Fibroblast of skin of right quadriceps (primary cell): ENCODE data around the gene ZNF766.
"Not testable (repeated sequence)": the region's sequence is repeated elsewhere in the genome, so short reads cannot be mapped to it uniquely, and the experiment has no call there.

Source experiments
- DNase-seq: peaks from one replicate; pipeline ENCODE4 v3.0.0-alpha.2; 2013

The ZNF766 gene

GRCh38 chr19:52277471-52277870, 8.1 kb downstream of the ZNF766 start:
- DNase-seq, result no peak

GRCh38 chr19:52286256-52286655, 16.9 kb downstream of the ZNF766 start:
- DNase-seq, result no peak

GRCh38 chr19:52291781-52292180, 22.4 kb downstream of the ZNF766 start:
- no peak for DNase-seq

GRCh38 chr19:52292946-52293345, 23.6 kb downstream of the ZNF766 start:
- DNase-seq, result not testable (repeated sequence)

GRCh38 chr19:52296400-52296772, 27.0 kb downstream of the ZNF766 start:
- no peak for DNase-seq

- DNase-seq, result peak; percentile 74
Measured at GRCh38 chr19:52296773-52297600, 27.6 kb downstream of the ZNF766 start, which contains the start of gene ZNF480. Gene ZNF480 (plus strand): TSS chr19:52297169. CDS start chr19:52300413, 3,244 bp downstream.

- DNase-seq, result no peak
Measured at GRCh38 chr19:52297601-52298364, 28.4 kb downstream of the ZNF766 start.

- DNase-seq, result peak; percentile 40
Measured at GRCh38 chr19:52307275-52307674, 37.9 kb downstream of the ZNF766 start.

- DNase-seq, result no peak
Measured at GRCh38 chr19:52322429-52322828, 53.0 kb downstream of the ZNF766 start.

- peak; percentile 9 for DNase-seq
Measured at GRCh38 chr19:52331757-52332156, 62.4 kb downstream of the ZNF766 start.

GRCh38 chr19:52335768-52336116, 66.4 kb downstream of the ZNF766 start:
- DNase-seq, result no peak

GRCh38 chr19:52336117-52336790, 66.9 kb downstream of the ZNF766 start, which contains the start of gene ZNF610:
Gene ZNF610 (plus strand): TSS chr19:52336243. CDS start chr19:52349173, 12,930 bp downstream.
- peak; percentile 85 for DNase-seq

GRCh38 chr19:52336791-52337381, 67.5 kb downstream of the ZNF766 start:
- peak; percentile 10 for DNase-seq

- DNase-seq, result not testable (repeated sequence)
Measured at GRCh38 chr19:52339022-52339421, 69.6 kb downstream of the ZNF766 start.

- no peak for DNase-seq
Measured at GRCh38 chr19:52343548-52343947, 74.2 kb downstream of the ZNF766 start.

GRCh38 chr19:52345162-52345561, 75.8 kb downstream of the ZNF766 start:
- DNase-seq, result no peak
